Astrocyte of the spinal cord (primary cell): Measurements from ENCODE around the gene PARP1.

Experiments used
- DNase-seq: peaks from one replicate; pipeline ENCODE4 v3.0.0; 2011; ENCODE audit warnings: low read depth, low spot score
- H3K4me3 ChIP-seq: 2 replicates; pipeline ENCODE4 v1.5.1; 2011; ENCODE audit warnings: low read depth, mild to moderate bottlenecking, low read length, moderate library complexity
- in situ Hi-C: cut with HindIII; loops from 2 replicates; pipeline ENCODE4 v1.10.0; 2017; ENCODE audit warnings: low sequenced_read_pairs
- TF ChIP-seq, protein P1 (sequence below): IDR thresholded peaks from 2 replicates; pipeline ENCODE4 v1.5.1; 2012; ENCODE audit warnings: low read depth, mild to moderate bottlenecking, low read length, inconsistent platforms

Gene PARP1

DNA sequence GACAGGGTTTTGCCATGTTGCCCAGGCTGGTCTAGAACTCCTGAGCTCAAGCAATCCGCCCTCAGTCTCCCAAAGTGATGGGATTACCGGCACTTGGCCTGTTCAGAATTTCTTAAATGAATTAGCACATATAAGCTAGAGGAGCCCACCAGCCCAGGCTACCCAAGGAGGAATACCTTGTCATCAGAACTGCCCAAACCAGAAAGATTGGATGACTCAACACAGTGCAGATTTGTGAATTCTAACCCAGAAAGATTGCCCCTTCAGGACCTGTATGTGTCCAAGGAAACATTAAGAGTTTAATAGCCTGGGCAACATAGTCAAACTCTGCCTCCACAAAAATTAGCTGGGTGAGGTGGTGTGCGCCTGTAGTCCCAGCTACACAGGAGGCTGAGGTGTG is 84.9 kb downstream of the PARP1 start:
- no peak for DNase-seq
- no peak overlapping the region for H3K4me3 ChIP-seq
- TF ChIP-seq, protein P1, sequence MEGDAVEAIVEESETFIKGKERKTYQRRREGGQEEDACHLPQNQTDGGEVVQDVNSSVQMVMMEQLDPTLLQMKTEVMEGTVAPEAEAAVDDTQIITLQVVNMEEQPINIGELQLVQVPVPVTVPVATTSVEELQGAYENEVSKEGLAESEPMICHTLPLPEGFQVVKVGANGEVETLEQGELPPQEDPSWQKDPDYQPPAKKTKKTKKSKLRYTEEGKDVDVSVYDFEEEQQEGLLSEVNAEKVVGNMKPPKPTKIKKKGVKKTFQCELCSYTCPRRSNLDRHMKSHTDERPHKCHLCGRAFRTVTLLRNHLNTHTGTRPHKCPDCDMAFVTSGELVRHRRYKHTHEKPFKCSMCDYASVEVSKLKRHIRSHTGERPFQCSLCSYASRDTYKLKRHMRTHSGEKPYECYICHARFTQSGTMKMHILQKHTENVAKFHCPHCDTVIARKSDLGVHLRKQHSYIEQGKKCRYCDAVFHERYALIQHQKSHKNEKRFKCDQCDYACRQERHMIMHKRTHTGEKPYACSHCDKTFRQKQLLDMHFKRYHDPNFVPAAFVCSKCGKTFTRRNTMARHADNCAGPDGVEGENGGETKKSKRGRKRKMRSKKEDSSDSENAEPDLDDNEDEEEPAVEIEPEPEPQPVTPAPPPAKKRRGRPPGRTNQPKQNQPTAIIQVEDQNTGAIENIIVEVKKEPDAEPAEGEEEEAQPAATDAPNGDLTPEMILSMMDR = no peak
- in situ Hi-C loops = no loop called here

DNA sequence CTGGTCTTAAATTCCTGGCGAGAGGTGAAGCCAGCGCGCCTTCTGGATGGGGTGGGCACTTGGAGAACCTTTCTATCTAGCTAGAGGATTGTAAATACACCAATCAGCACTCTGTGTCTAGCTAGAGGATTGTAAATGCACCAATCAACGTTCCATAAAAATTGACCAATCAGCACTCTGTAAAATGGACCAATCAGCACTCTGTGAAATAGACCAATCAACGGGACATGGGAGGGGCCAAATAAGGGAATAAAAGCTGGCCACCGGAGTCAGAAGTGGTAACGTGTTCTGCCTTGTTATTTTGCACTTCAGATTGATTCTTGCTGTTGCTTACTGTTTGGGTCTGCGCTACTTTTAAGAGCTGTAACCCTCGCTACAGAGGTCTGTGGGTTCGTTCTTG is 87.0 kb downstream of the PARP1 start:
- no peak for DNase-seq
- no peak overlapping the region for H3K4me3 ChIP-seq
- TF ChIP-seq, protein P1 = no peak
- in situ Hi-C loops = no loop called here

DNA sequence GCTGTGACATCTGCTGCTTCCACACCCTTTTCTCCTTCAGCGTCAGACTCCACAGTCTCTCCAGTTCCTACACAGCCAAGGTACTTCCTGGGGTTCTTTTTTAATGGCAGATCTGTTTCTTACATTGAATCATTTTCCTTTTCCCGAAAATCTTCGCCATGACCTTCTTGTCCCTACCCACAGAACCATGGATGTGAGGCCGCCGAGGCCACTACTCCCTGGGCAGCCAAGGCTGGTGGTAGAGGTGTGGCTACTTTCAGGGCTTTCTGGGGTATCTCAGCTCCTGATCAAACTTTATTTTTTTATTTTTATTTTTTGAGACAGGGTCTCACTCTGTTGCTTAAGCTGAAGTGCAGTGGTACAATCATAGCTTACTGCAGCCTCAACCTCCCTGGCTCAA is 89.4 kb downstream of the PARP1 start:
- TF ChIP-seq, protein P1 = no peak
- DNase-seq = no peak
- no peak overlapping the region for H3K4me3 ChIP-seq
- in situ Hi-C loops = no loop called here

DNA sequence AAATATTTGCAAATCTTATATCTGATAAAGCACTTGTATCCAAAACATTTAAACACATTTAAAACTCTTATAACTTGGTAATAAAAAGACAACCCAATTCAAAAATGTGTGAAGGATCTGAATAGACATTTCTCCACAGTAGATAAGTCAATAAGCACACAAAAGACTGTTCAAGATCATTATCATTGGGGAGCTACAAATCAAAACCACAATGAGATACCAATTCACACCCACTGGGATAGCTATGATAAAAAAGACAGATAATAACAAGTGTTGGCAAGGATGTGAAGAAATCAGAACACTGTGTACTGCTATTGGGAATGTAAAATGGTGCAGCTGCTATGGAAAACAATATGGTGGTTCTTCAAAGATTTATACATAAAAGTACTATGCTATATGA is 93.8 kb downstream of the PARP1 start:
- TF ChIP-seq, protein P1 = no peak
- in situ Hi-C loops = no loop called here
- DNase-seq = no peak
- H3K4me3 ChIP-seq = no peak overlapping the region

DNA sequence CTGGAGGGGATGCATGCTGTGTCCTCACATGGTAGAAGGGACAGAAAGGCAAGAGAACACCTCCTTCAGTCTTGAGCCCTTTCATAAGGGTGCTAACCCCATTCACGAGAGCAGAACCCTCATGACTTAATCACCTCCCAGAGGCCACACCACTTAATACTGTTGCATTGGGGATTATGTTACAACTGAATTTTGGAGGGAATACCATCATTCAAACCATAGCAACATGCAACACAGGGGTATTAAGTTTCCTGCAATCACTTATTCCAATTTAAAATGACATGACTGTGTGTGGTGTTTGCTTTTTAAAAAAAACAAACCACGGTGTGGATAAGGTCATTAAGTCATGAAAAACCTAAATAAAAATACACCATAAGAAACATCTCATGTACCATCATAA is 95.8 kb downstream of the PARP1 start:
- TF ChIP-seq, protein P1 = no peak
- in situ Hi-C loops = no loop called here
- no peak for DNase-seq
- no peak overlapping the region for H3K4me3 ChIP-seq

DNA sequence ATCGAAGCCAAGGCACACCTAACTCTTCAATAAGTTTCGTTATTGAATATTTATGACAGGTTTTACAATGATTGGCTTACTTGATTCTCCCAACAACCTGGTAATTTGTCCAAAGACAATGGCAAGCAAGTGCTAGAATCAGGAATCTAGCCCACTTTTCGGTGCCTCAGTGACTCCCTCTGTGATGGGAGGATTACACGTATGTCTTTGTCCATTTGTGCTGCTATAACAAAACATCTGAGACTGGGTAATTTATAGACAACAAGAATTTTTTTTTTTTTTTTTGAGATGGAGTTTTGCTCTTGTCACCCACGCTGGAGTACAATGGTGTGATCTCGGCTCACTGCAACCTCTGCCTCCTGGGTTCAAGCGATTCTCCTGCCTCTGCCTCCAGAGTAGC is 96.5 kb downstream of the PARP1 start:
- TF ChIP-seq, protein P1 = no peak
- no peak overlapping the region for H3K4me3 ChIP-seq
- DNase-seq = no peak
- in situ Hi-C loops = no loop called here
